HepG2 (cell line): Measurements from ENCODE around the gene ZG16. TPM values are rescaled to one million over a fixed set of nuclear protein-coding genes. Genes with fewer than 3 reads are reported as not detected.

Source experiments
- KLF16 ChIP-seq, 2 experiments: sonication (generic) in 1 of 2; formaldehyde crosslinking in 1 of 2; IDR thresholded peaks; 2 replicates each; pipeline versions ENCODE4 v1.6.1 to v1.8.0; 2016 to 2023; ENCODE audit warnings: missing genetic modification reagents in 2 of 2, missing compliant biosample characterization in 1 of 2
- MED13 ChIP-seq: sonication (generic); formaldehyde crosslinking; IDR thresholded peaks from 2 replicates; pipeline ENCODE4 v1.5.0; 2020; ENCODE audit warnings: missing genetic modification reagents
- MLLT10 ChIP-seq: sonication (generic); formaldehyde crosslinking; IDR thresholded peaks from 2 replicates; pipeline ENCODE4 v1.4.0; 2020; ENCODE audit warnings: missing genetic modification reagents
- SAFB2 ChIP-seq: sonication (generic); formaldehyde crosslinking; IDR thresholded peaks from 2 replicates; pipeline ENCODE4 v1.5.1; 2020; ENCODE audit warnings: missing genetic modification reagents, low read depth, mild to moderate bottlenecking, borderline replicate concordance
- TCF12 ChIP-seq, 2 experiments: fragments of 450-650 bp in 1 of 2; sonication (generic) in 1 of 2; formaldehyde crosslinking in 1 of 2; IDR thresholded peaks; 2 replicates each; pipeline versions ENCODE4 v1.6.1 to v1.8.0; 2017 to 2022; ENCODE audit warnings: antibody characterized with exemption in 1 of 2, mild to moderate bottlenecking in 1 of 2, missing genetic modification reagents in 1 of 2, moderate library complexity in 1 of 2
- ZNF749 ChIP-seq: sonication (generic); formaldehyde crosslinking; IDR thresholded peaks from 2 replicates; pipeline ENCODE4 v1.8.0; 2022; ENCODE audit warnings: mild to moderate bottlenecking, missing genetic modification reagents, moderate library complexity, borderline replicate concordance
- polyA plus RNA-seq, 8 experiments: library from polyadenylated mRNA; depleted of rRNA in 3 of 8; stranded (reverse) in 7 of 8; unstranded in 1 of 8; fragments of >200 nt; fragmentation: Illumina TruSeq in 4 of 8; extraction: Trizol in 4 of 8; gene quantifications; 2 replicates each; pipeline versions ENCODE4 v1.2.1 to v1.2.3, GENCODE V29; 2011 to 2016; ENCODE audit warnings: low read depth in 4 of 8, missing spikeins in 1 of 8, mixed read lengths in 1 of 8; ENCODE audit not compliant: insufficient read depth in 1 of 8
- total RNA-seq, 5 experiments: library from RNA; depleted of rRNA; stranded (reverse); fragments of >200 nt; fragmentation: Illumina TruSeq; extraction: Trizol; gene quantifications; 2 replicates each; pipeline ENCODE4 v1.2.3, GENCODE V29; 2016; ENCODE audit warnings: low read depth in 1 of 5
- TF ChIP-seq, protein P1 (sequence below): sonication (generic); formaldehyde crosslinking; IDR thresholded peaks from 2 replicates; pipeline ENCODE4 v1.4.0; 2020; ENCODE audit warnings: mild to moderate bottlenecking, missing genetic modification reagents
- TF ChIP-seq, protein P2 (sequence below): IDR thresholded peaks from 2 replicates; pipeline ENCODE4 v1.6.1; 2016; ENCODE audit warnings: low read depth, borderline replicate concordance
- TF ChIP-seq, protein P3 (sequence below), 2 experiments: fragments of 450-650 bp in 1 of 2; sonication (generic) in 1 of 2; formaldehyde crosslinking; IDR thresholded peaks; 2 replicates each; pipeline versions ENCODE4 v1.5.0 to v1.8.0; 2020 to 2022; ENCODE audit warnings: mild to moderate bottlenecking in 1 of 2, missing genetic modification reagents in 1 of 2
- TF ChIP-seq, protein P4 (sequence below): sonication (generic); formaldehyde crosslinking; IDR thresholded peaks from 2 replicates; pipeline ENCODE4 v1.4.0; 2020; ENCODE audit warnings: missing genetic modification reagents, borderline replicate concordance
- TF ChIP-seq, protein P5 (sequence below): sonication (generic); formaldehyde crosslinking; IDR thresholded peaks from 2 replicates; pipeline ENCODE4 v1.4.0; 2020; ENCODE audit warnings: missing genetic modification reagents, mild to moderate bottlenecking, borderline replicate concordance

Gene ZG16
- total and polyA plus RNA-seq, 2 of the 13 experiments (the other 11 are each of a cell fraction or from before 2014, with no cell fraction given), result 0.04 to 0.07 TPM

DNA sequence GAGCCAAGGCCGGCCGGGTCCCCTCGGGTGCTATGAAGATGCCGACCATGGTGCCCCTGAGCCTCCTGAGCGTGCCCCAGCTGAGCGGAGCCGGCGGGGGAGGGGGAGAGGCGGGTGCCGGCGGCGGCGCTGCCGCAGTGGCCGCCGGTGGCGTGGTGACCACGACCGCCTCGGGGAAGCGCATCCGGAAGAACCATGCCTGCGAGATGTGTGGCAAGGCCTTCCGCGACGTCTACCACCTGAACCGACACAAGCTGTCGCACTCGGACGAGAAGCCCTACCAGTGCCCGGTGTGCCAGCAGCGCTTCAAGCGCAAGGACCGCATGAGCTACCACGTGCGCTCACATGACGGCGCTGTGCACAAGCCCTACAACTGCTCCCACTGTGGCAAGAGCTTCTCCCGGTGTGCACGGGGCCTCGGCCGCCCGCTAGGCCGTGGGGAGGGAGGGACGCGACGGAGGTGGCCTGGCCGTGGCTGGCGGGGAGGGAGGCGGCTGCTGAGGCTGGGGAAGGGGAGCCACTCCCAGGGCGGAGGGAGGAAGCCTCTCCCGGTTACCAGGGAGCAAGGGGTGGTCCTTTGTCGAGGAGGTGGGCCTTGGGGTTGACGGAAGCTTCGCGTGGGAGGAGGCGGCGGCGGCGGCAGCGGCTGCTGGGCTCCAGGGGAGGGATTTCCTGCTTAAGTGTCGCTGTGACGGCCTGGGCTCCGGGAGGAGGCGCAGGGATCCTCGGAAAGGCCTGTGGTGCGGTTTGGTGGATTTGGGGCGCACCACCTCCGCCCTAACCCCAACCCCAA is 29.6 kb downstream of the ZG16 start (continued):
- TF ChIP-seq ZNF749 (CRISPR knock-in tag) (peak; percentile 98), SAFB2 (CRISPR knock-in tag) (peak; percentile 98; the same call in 1 of the 2 replicates), MED13 (CRISPR knock-in tag) (peak; percentile 86; the same call in 1 of the 2 replicates), MLLT10 (CRISPR knock-in tag) (no peak), KLF16 (CRISPR knock-in tag; IDR thresholded peaks at IDR 0.05) (peak; percentile 84 to 98; a peak in 3 of 4 replicates), TCF12 (IDR thresholded peaks at IDR 0.05) (no peak), TCF12 (CRISPR knock-in tag; IDR thresholded peaks at IDR 0.05) (peak; percentile 94)
- TF ChIP-seq, protein P1, sequence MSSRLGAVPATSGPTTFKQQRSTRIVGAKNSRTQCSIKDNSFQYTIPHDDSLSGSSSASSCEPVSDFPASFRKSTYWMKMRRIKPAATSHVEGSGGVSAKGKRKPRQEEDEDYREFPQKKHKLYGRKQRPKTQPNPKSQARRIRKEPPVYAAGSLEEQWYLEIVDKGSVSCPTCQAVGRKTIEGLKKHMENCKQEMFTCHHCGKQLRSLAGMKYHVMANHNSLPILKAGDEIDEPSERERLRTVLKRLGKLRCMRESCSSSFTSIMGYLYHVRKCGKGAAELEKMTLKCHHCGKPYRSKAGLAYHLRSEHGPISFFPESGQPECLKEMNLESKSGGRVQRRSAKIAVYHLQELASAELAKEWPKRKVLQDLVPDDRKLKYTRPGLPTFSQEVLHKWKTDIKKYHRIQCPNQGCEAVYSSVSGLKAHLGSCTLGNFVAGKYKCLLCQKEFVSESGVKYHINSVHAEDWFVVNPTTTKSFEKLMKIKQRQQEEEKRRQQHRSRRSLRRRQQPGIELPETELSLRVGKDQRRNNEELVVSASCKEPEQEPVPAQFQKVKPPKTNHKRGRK, result 0 out of 2 replicates have a peak, but pooled peaks have one; percentile 30
- TF ChIP-seq, protein P2, sequence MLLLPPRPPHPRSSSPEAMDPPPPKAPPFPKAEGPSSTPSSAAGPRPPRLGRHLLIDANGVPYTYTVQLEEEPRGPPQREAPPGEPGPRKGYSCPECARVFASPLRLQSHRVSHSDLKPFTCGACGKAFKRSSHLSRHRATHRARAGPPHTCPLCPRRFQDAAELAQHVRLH (CRISPR knock-in tag), result peak; percentile 98
- TF ChIP-seq, protein P3, sequence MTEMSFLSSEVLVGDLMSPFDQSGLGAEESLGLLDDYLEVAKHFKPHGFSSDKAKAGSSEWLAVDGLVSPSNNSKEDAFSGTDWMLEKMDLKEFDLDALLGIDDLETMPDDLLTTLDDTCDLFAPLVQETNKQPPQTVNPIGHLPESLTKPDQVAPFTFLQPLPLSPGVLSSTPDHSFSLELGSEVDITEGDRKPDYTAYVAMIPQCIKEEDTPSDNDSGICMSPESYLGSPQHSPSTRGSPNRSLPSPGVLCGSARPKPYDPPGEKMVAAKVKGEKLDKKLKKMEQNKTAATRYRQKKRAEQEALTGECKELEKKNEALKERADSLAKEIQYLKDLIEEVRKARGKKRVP (CRISPR knock-in tag; IDR thresholded peaks at IDR 0.05), result peak in 1 of 2 experiments; percentile 91; a peak in 2 of 4 replicates
- TF ChIP-seq, protein P4, sequence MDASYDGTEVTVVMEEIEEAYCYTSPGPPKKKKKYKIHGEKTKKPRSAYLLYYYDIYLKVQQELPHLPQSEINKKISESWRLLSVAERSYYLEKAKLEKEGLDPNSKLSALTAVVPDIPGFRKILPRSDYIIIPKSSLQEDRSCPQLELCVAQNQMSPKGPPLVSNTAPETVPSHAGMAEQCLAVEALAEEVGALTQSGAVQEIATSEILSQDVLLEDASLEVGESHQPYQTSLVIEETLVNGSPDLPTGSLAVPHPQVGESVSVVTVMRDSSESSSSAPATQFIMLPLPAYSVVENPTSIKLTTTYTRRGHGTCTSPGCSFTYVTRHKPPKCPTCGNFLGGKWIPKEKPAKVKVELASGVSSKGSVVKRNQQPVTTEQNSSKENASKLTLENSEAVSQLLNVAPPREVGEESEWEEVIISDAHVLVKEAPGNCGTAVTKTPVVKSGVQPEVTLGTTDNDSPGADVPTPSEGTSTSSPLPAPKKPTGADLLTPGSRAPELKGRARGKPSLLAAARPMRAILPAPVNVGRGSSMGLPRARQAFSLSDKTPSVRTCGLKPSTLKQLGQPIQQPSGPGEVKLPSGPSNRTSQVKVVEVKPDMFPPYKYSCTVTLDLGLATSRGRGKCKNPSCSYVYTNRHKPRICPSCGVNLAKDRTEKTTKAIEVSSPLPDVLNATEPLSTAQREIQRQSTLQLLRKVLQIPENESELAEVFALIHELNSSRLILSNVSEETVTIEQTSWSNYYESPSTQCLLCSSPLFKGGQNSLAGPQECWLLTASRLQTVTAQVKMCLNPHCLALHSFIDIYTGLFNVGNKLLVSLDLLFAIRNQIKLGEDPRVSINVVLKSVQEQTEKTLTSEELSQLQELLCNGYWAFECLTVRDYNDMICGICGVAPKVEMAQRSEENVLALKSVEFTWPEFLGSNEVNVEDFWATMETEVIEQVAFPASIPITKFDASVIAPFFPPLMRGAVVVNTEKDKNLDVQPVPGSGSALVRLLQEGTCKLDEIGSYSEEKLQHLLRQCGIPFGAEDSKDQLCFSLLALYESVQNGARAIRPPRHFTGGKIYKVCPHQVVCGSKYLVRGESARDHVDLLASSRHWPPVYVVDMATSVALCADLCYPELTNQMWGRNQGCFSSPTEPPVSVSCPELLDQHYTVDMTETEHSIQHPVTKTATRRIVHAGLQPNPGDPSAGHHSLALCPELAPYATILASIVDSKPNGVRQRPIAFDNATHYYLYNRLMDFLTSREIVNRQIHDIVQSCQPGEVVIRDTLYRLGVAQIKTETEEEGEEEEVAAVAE (CRISPR knock-in tag), result 0 out of 2 replicates have a peak, but pooled peaks have one; percentile 31
- TF ChIP-seq, protein P5, sequence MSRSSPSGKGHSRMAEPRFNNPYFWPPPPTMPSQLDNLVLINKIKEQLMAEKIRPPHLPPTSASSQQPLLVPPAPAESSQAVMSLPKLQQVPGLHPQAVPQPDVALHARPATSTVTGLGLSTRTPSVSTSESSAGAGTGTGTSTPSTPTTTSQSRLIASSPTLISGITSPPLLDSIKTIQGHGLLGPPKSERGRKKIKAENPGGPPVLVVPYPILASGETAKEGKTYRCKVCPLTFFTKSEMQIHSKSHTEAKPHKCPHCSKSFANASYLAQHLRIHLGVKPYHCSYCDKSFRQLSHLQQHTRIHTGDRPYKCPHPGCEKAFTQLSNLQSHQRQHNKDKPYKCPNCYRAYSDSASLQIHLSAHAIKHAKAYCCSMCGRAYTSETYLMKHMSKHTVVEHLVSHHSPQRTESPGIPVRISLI (CRISPR knock-in tag), result peak; percentile 81
